IMR-90 (cell line): ENCODE results near the gene ZNF316. TPM values are rescaled to one million over a fixed set of nuclear protein-coding genes. Genes with fewer than 3 reads are reported as not detected.

Experiments
- ATAC-seq: fragments of 200-7000 bp; cut with Tn5 transposase; 2 replicates; pipeline ENCODE4 v1.9.1; 2020; ENCODE audit warnings: low read depth, mild to moderate bottlenecking, moderate library complexity
- BruUV-seq: library from RNA; stranded (reverse); fragments of 400-500 nt; replicated peaks from 2 replicates; lab custom pipeline; 2021; lab: Mats Ljungman, UMichigan
- CTCF ChIA-PET: fragments of 300-600 bp; formaldehyde crosslinking; extraction: SDS; loops from one replicate; lab custom pipeline; 2021; ENCODE audit warnings: antibody characterized with exemption; lab: Yijun Ruan, JAX
- POLR2A ChIA-PET: fragments of 300-600 bp; sonication (Branson Sonifier 250); formaldehyde crosslinking; loops from one replicate; lab custom pipeline; 2022; ENCODE audit warnings: antibody characterized with exemption; ENCODE audit not compliant: unreplicated experiment; lab: Charles Lee
- DNase-seq: peaks from one replicate; pipeline ENCODE4 v3.0.0; 2013
- H2AFZ ChIP-seq: replicated peaks from 2 replicates; pipeline ENCODE3; 2013; ENCODE audit warnings: low read length, mild to moderate bottlenecking; ENCODE audit not compliant: poor library complexity
- H2AK5ac ChIP-seq: 2 replicates; pipeline ENCODE4 v1.6.1; 2013; ENCODE audit warnings: low read depth, low read length, inconsistent platforms
- H2AK9ac ChIP-seq: replicated peaks from 2 replicates; pipeline ENCODE3; 2013; ENCODE audit warnings: mild to moderate bottlenecking, low read depth, low read length, moderate library complexity; ENCODE audit not compliant: poor library complexity
- H2BK120ac ChIP-seq: 2 replicates; pipeline ENCODE4 v1.6.1; 2013; ENCODE audit warnings: low read depth, low read length, inconsistent platforms
- H2BK15ac ChIP-seq: 3 replicates; pipeline ENCODE4 v1.6.1; 2013; ENCODE audit warnings: low read depth, low read length, inconsistent platforms
- H2BK20ac ChIP-seq: 2 replicates; pipeline ENCODE4 v1.6.1; 2013; ENCODE audit warnings: low read depth, mild to moderate bottlenecking, inconsistent platforms, low read length, moderate library complexity
- H2BK5ac ChIP-seq: 2 replicates; pipeline ENCODE4 v1.6.1; 2013; ENCODE audit warnings: mild to moderate bottlenecking, low read depth, low read length, inconsistent platforms; ENCODE audit not compliant: poor library complexity, severe bottlenecking
- H3K14ac ChIP-seq: replicated peaks from 2 replicates; pipeline ENCODE4 v1.6.1; 2013; ENCODE audit warnings: low read depth, low read length, inconsistent platforms
- H3K18ac ChIP-seq: 2 replicates; pipeline ENCODE4 v1.6.1; 2013; ENCODE audit warnings: low read depth, low read length, control low read depth
- H3K23ac ChIP-seq: 2 replicates; pipeline ENCODE4 v1.6.1; 2013; ENCODE audit warnings: low read depth, low read length, inconsistent platforms
- H3K27ac ChIP-seq: 2 replicates; pipeline ENCODE4 v1.5.1; 2013; ENCODE audit warnings: mild to moderate bottlenecking, control low read depth, low read length; ENCODE audit not compliant: insufficient read depth
- H3K27me3 ChIP-seq: 2 replicates; pipeline ENCODE4 v1.6.1; 2013; ENCODE audit warnings: low read length; ENCODE audit not compliant: control insufficient read depth, insufficient read depth
- H3K36me3 ChIP-seq: 2 replicates; pipeline ENCODE4 v1.6.1; 2013; ENCODE audit warnings: low read length, mixed read lengths; ENCODE audit not compliant: control insufficient read depth, insufficient read depth
- H3K4ac ChIP-seq: 2 replicates; pipeline ENCODE4 v1.6.1; 2013; ENCODE audit warnings: low read depth, low read length, inconsistent platforms
- H3K4me1 ChIP-seq: 2 replicates; pipeline ENCODE4 v1.6.1; 2013; ENCODE audit warnings: low read length, mixed read lengths; ENCODE audit not compliant: control insufficient read depth, insufficient read depth
- H3K4me2 ChIP-seq: 2 replicates; pipeline ENCODE4 v1.6.1; 2013; ENCODE audit warnings: low read depth, mild to moderate bottlenecking, control low read depth, low read length, moderate library complexity
- H3K4me3 ChIP-seq: 2 replicates; pipeline ENCODE4 v1.5.1; 2013; ENCODE audit warnings: low read depth, mild to moderate bottlenecking, control low read depth, low read length, moderate library complexity; ENCODE audit not compliant: insufficient read depth
- H3K56ac ChIP-seq: 2 replicates; pipeline ENCODE4 v1.6.1; 2013; ENCODE audit warnings: low read length, inconsistent platforms; ENCODE audit not compliant: insufficient read depth; ENCODE audit errors: extremely low read depth
- H3K79me1 ChIP-seq, 2 experiments: 2 replicates each; pipeline ENCODE4 v1.6.1; 2013; ENCODE audit warnings: low read length in 2 of 2, inconsistent platforms in 1 of 2, low read depth in 1 of 2
- H3K9ac ChIP-seq: 2 replicates; pipeline ENCODE4 v1.6.1; 2013; ENCODE audit warnings: low read depth, low read length, control low read depth
- H3K9me1 ChIP-seq: 2 replicates; pipeline ENCODE4 v1.6.1; 2013; ENCODE audit warnings: low read length, inconsistent platforms; ENCODE audit not compliant: insufficient read depth
- H3K9me3 ChIP-seq: 2 replicates; pipeline ENCODE4 v1.6.1; 2013; ENCODE audit warnings: low read length; ENCODE audit not compliant: control insufficient read depth, insufficient read depth
- H4K20me1 ChIP-seq: 2 replicates; pipeline ENCODE4 v1.6.1; 2013; ENCODE audit warnings: low read length, inconsistent platforms; ENCODE audit not compliant: insufficient read depth
- H4K5ac ChIP-seq: 2 replicates; pipeline ENCODE4 v1.6.1; 2013; ENCODE audit warnings: mild to moderate bottlenecking, low read depth, low read length, control low read depth
- H4K8ac ChIP-seq, 2 experiments: 2 replicates each; pipeline ENCODE4 v1.6.1; 2013; ENCODE audit warnings: low read depth in 2 of 2, low read length in 2 of 2, control low read depth in 1 of 2, inconsistent platforms in 1 of 2
- H4K91ac ChIP-seq: 2 replicates; pipeline ENCODE4 v1.6.1; 2013; ENCODE audit warnings: low read depth, low read length, inconsistent platforms; ENCODE audit not compliant: insufficient read depth
- BHLHE40 ChIP-seq: fragments of 150-350 bp; IDR thresholded peaks from 2 replicates; pipeline ENCODE4 v1.6.1; 2016; ENCODE audit warnings: mild to moderate bottlenecking, low read depth, low read length
- CEBPB ChIP-seq: IDR thresholded peaks from 2 replicates; pipeline ENCODE4 v1.6.1; 2012; ENCODE audit warnings: low read depth, low read length, improper control_type of control experiment
- FOS ChIP-seq: fragments of 150-350 bp; IDR thresholded peaks from 2 replicates; pipeline ENCODE4 v1.6.1; 2016; ENCODE audit warnings: low read depth, low read length
- MAZ ChIP-seq: IDR thresholded peaks from 2 replicates; pipeline ENCODE4 v1.6.1; 2012; ENCODE audit warnings: low read depth, mild to moderate bottlenecking, low read length, improper control_type of control experiment, moderate library complexity, borderline replicate concordance
- NFE2L2 ChIP-seq: fragments of 150-350 bp; IDR thresholded peaks from 2 replicates; pipeline ENCODE4 v1.6.1; 2016; ENCODE audit warnings: low read depth, mild to moderate bottlenecking, low read length
- POLR2A ChIP-seq: IDR thresholded peaks from 2 replicates; pipeline ENCODE4 v1.6.1; 2012; ENCODE audit warnings: mild to moderate bottlenecking, low read depth, low read length
- RAD21 ChIP-seq: IDR thresholded peaks from 2 replicates; pipeline ENCODE4 v1.6.1; 2012; ENCODE audit warnings: low read length, improper control_type of control experiment
- RCOR1 ChIP-seq: IDR thresholded peaks from 2 replicates; pipeline ENCODE4 v1.6.1; 2012; ENCODE audit warnings: mild to moderate bottlenecking, low read length, improper control_type of control experiment; ENCODE audit not compliant: insufficient replicate concordance
- RFX5 ChIP-seq: IDR thresholded peaks from 2 replicates; pipeline ENCODE4 v1.8.0; 2012; ENCODE audit warnings: low read depth, mild to moderate bottlenecking, low read length, moderate library complexity
- SMC3 ChIP-seq: fragments of 150-350 bp; IDR thresholded peaks from 2 replicates; pipeline ENCODE4 v1.6.1; 2016; ENCODE audit warnings: low read depth, mild to moderate bottlenecking, antibody characterized with exemption, low read length, moderate library complexity
- USF2 ChIP-seq: fragments of 150-350 bp; IDR thresholded peaks from 2 replicates; pipeline ENCODE4 v1.6.1; 2017; ENCODE audit warnings: mild to moderate bottlenecking, antibody characterized with exemption, low read length, low read depth
- WGBS, 2 experiments: methylation state at CpG; one replicate each; pipeline versions ENCODE4 v1.1.5 to v1.1.7; 2013; ENCODE audit warnings: missing lambda C conversion rate in 2 of 2; ENCODE audit not compliant: insufficient read length in 1 of 2; ENCODE audit errors: extremely low coverage in 2 of 2; 5-methylcytosine and 5-hydroxymethylcytosine counted together
- dilution Hi-C: fragments of 300-500 bp; cut with HindIII; formaldehyde crosslinking; loops from one replicate; pipeline ENCODE4 v1.14.3; 2018; ENCODE audit warnings: low sequenced_read_pairs; ENCODE audit not compliant: unreplicated experiment
- in situ Hi-C: fragments of 300-500 bp; cut with MboI; formaldehyde crosslinking; loops from 3 replicates; pipeline ENCODE4 v1.14.3; 2019; ENCODE audit warnings: low sequenced_read_pairs, inconsistent platforms, mixed read lengths
- intact Hi-C: fragments of 100-400 bp; cut with micrococcal nuclease; formaldehyde crosslinking; loops from 2 replicates; pipeline ENCODE4 v1.10.0; 2022
- polyA plus RNA-seq, 3 experiments: library from polyadenylated mRNA; depleted of rRNA; stranded (reverse); fragments of >200 nt; gene quantifications; 2 replicates each; pipeline ENCODE4 v1.2.3, GENCODE V29; 2012; ENCODE audit warnings: low replicate concordance in 1 of 3
- total RNA-seq: library from RNA; depleted of rRNA; stranded (reverse); fragments of >200 nt; gene quantifications from 2 replicates; pipeline ENCODE4 v1.2.3, GENCODE V29; 2012
- TF ChIP-seq, protein P1 (sequence below): fragments of 150-350 bp; IDR thresholded peaks from 2 replicates; pipeline ENCODE4 v1.6.1; 2016; ENCODE audit warnings: low read depth, mild to moderate bottlenecking, low read length, moderate library complexity, borderline replicate concordance

The ZNF316 gene
- total and polyA plus RNA-seq, 2 of the 4 experiments (the other 2 are of a cell fraction), result 3.2 to 7.2 TPM

- ATAC-seq (no peak), DNase-seq (no peak)
- H4K20me1 ChIP-seq, result peaks cover 15% of the 10 kb centered on the region
- no peak overlapping the region for H4K91ac ChIP-seq
- H3K4me1 ChIP-seq, result no peaks in the 10 kb centered on the region
- no peak overlapping the region for H3K23ac ChIP-seq
- H3K18ac ChIP-seq, result no peak overlapping the region
- no peak overlapping the region for H3K4me3 ChIP-seq
- dilution Hi-C loops, result no loop called here
- POLR2A ChIA-PET, result no interaction called here
- no peak overlapping the region for H2AFZ ChIP-seq
- H2AK9ac ChIP-seq, result no peak overlapping the region
- no peak overlapping the region for H4K5ac ChIP-seq
- CTCF ChIA-PET, result interaction anchor here (0.6 kb wide), 2 partner anchors 51 to 1591 kb away, joined by 3 to 4 read pairs; no protein-coding TSS in a partner anchor
- H4K8ac ChIP-seq, result no peak overlapping the region
- WGBS, 2 experiments, result 100% methylated on average over 1 of the region's 1 CpG; no CpG with 5 or more reads in 1 of the 2 experiments
- H3K14ac ChIP-seq, result no peak overlapping the region
- H3K9me3 ChIP-seq, result peaks cover 65% of the 10 kb centered on the region
- H2BK5ac ChIP-seq, result peak overlapping the region; percentile 52
- no peak overlapping the region for H3K27ac ChIP-seq
- no peak overlapping the region for H2BK20ac ChIP-seq
- H2AK5ac ChIP-seq, result no peak overlapping the region
- H3K9ac ChIP-seq, result no peak overlapping the region
- peaks cover 64% of the 10 kb centered on the region for H3K36me3 ChIP-seq
- peaks cover 52% of the 10 kb centered on the region in 2 experiments for H3K79me1 ChIP-seq
- BruUV-seq, result no TSS peak
- H2BK15ac ChIP-seq, result no peak overlapping the region
- no peak overlapping the region for H3K4ac ChIP-seq
- no peaks in the 10 kb centered on the region for H3K9me1 ChIP-seq
- intact Hi-C loops, result no loop called here
- no peak overlapping the region for H3K56ac ChIP-seq
- in situ Hi-C loops, result no loop called here
- no peak overlapping the region for H3K4me2 ChIP-seq
- no peaks in the 10 kb centered on the region for H3K27me3 ChIP-seq
- no peak overlapping the region for H2BK120ac ChIP-seq
- TF ChIP-seq USF2 (no peak), RCOR1 (no peak), POLR2A (no peak), CEBPB (no peak), SMC3 (no peak), BHLHE40 (no peak), NFE2L2 (no peak), RFX5 (no peak), FOS (no peak), RAD21 (no peak), MAZ (no peak)
- TF ChIP-seq, protein P1, sequence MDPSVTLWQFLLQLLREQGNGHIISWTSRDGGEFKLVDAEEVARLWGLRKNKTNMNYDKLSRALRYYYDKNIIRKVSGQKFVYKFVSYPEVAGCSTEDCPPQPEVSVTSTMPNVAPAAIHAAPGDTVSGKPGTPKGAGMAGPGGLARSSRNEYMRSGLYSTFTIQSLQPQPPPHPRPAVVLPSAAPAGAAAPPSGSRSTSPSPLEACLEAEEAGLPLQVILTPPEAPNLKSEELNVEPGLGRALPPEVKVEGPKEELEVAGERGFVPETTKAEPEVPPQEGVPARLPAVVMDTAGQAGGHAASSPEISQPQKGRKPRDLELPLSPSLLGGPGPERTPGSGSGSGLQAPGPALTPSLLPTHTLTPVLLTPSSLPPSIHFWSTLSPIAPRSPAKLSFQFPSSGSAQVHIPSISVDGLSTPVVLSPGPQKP, result no peak
Observed at GRCh38 chr7:6701860-6702259, 64.7 kb downstream of the ZNF316 start.
